ENCODE data around the gene NUBPL.
A peak's percentile ranks its signal among the peaks of the same experiment; 100 is the strongest.

NUBPL gene, protein sequence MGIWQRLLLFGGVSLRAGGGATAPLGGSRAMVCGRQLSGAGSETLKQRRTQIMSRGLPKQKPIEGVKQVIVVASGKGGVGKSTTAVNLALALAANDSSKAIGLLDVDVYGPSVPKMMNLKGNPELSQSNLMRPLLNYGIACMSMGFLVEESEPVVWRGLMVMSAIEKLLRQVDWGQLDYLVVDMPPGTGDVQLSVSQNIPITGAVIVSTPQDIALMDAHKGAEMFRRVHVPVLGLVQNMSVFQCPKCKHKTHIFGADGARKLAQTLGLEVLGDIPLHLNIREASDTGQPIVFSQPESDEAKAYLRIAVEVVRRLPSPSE

DNA sequence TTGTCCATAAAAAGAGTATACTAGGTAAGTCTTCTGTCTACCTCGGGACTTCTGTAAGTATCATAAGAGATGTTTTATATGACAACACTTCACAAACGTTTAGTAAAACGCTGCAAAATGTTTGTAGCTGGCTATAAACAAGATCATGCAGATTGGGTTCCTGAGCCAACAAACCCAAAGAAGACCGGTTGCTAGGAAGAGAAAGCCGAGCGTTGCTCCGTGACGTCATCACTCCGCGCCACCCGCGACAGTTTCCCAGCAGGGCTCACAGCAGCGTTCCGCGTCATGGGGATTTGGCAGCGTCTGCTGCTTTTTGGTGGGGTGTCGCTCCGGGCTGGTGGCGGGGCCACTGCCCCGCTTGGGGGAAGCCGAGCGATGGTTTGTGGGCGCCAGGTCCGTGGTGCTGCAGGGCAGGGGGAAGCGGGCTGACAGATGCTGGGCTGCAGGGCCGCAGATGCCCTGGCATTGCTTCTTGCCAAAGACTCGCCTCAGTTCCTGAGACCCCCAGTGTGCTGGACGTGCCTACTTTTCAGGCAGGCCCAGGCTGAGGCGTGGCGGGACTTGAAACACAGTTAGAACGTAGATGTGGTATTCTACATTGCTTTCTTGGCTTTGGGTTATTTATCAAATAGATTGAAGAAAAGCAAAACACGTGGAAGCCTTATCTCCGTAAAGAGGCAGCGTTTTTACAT is at the start of gene NUBPL:
Gene NUBPL (plus strand): TSS at position 250 of the 692 bp plus-strand sequence. CDS start 36 bp downstream, at position 286.
- peak; percentile 94 for DNase-seq (ENCODE audit: low read depth)

DNA sequence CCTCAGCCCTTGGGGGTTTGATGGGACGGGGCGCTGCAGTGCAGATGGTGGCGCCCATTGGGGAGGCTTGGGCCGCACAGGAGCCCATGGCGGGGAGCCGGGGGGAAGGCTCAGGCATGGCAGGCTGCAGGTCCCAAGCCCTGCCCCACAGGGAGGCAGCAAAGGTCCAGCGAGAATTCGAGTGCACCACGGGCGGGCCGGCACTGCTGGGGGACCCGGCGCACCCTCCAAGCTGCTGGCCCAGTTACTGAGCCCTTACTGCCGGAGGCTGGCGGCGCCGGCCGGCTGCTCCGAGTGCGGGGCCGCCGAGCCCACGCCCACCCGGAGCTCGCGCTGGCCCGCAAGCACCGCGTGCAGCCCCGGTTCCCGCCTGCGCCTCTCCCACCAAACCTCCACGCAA is 34.1 kb upstream of the NUBPL start:
- DNase-seq (ENCODE audit: low read depth): no peak

DNA sequence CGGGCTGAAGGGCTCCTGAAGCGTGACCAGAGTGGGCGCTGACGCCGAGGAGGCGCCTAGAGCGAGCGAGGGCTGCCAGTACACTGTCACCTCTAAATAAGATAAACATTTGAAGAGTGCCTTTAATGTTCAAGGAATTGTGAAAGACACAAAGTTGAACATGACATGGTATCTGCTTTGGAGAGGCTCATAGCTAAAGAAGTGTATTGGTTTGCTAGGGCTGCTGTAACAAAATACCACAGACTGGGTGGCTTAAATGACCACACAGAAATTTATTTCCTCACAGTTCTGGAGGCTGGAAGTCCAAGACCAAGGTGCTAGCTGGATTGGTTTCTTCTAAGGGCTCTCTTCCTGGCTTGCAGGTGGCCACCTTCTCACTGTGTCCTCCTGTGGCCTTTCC is 33.7 kb upstream of the NUBPL start:
- DNase-seq (ENCODE audit: low read depth): no peak

DNA sequence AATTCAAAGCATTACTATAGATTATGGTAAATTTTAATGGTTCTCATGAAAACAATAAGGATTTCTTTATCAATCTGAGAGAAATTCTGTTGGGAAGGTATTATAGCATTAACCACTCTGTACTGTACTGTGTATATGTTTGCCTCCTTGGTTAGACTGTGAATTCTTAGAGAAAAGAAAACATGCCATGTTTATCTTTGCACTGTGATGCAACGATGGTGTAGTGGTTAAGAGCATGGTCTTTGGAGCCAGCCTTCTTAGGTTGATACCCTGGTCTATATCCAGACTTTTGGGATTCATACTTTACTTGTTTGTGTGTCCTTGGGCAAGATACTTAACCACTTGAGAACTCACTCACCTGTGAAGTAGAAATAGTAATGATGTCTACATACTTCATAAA is 32.2 kb upstream of the NUBPL start:
- DNase-seq (ENCODE audit: low read depth): no peak

DNA sequence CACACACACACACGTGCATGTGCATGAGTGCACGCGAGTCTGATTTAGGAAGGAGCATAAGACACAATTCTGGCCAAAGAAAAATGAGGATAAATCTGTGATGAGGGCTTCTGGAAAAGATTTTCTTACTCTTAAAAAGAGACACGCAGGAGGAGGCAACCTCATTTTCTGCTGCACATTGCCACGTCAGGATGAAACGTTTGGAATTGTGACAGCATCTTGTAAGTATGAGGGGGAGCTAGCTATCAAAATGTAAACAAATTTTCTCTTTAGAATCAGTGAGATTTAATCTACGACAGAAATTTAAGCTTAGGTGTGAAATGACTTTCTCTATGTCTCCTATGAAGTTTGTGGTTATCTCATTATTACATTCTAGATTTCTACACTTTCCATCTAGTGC is 31.1 kb upstream of the NUBPL start:
- DNase-seq (ENCODE audit: low read depth): no peak

DNA sequence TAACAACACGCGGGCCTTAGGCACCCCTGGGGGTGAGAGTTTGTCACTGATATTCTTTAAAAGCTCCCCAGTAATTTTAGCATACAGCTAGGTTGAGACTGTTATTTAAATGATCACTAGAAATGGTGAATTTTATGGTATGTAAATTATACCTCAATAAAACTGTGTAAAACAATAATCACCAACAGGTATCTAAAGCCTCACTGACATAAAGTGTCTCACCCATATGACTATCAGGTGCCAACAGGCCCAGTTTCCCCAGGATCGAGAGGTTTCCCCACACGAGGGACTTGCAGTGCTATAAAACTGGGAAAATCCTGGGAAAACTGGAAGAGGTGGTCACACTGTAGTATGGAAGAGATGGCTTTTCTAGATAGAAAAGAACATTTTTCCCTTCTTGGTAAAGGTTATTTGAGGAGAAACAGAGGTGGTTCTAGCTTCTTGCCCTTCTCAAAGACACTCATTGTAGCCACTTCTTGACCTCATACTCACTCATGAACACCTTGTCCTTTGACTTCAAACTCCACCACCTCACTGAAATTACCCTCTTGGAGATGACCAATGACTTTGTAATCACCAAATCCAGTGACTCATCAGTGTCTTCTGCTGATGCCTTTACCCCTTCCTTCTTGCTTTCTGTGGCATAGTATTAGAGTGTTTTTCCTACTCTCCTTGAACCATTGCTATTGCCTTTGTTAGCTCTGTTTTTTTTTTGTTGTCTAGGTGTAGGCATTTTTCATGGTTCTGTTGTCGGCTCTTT is 24.8 kb upstream of the NUBPL start:
- no peak for DNase-seq (ENCODE audit: low read depth)

DNA sequence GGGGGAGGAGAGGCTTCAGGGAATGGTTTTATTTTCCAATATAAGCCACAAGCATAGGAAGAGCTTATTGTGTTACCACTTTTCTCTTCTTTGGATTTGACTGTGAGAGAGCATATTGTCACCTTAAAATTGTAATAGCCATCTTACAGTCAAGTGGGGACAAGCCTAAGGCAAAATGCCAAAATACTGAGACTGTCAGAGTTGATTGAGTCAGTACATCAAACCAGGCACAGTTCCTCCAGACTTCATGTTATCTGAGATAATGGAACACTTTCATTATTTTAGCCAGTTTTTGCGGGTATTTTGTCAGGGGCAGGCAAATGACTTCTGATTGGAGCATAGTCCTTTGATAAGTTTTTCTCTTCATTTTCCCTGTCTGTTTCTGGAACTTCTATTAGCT is 19.5 kb upstream of the NUBPL start:
- no peak for DNase-seq (ENCODE audit: low read depth)

DNA sequence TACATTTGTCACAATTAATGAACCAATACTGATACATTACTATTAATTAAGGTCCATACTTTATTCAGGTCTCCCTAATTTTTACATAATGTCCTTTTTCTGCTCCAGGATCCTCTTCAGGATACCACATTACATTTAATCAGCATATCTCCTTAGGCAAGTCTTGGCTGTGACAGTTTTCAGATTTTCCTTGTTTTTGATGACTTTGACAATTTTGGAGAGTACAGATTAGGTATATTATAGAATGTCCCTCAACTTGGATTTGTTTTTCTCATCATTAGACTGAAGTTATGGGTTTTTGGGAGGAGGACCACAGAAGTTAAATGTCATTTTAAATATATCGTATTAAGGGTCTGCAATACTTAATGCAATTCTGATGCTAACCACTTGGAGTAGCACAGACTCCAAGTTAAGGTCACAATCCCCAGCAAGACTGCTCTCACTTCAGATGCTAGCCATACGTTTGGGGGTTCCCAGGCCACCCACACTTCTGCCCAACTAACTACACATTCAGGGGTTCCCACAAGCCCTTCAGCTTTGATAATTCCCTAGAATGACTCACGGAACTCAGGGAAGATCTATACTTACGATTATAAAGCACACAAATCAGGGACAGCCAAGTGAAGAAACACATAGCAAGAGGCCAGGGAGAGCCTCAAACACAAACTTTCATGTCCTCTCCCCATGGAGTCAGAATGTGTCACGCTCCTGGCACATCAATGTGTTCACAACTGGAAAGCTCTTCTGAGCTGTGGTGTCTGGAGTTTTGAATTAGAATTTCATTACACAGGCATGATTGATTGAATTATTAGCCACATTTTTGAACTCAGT is 17.0 kb upstream of the NUBPL start:
- no peak for DNase-seq (ENCODE audit: low read depth)

DNA sequence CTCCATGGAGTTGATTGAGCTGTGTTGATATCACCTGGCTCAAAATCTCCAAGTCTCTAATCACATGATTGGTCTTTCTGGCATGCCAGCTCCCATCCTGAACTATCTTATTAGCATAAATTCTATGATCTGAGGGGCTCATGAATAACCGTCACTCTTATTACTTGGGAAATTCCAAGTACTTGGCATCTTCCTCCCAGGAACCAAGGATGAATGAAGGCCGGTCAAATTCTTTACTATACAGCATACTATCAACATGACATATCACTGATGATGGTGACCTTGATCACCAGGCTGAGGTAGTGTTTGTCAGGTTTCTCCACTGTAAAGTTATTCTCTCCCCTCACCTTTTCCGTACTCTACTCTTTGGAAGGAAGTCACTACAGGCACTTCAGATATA is 16.4 kb upstream of the NUBPL start:
- DNase-seq (ENCODE audit: low read depth): no peak

DNA sequence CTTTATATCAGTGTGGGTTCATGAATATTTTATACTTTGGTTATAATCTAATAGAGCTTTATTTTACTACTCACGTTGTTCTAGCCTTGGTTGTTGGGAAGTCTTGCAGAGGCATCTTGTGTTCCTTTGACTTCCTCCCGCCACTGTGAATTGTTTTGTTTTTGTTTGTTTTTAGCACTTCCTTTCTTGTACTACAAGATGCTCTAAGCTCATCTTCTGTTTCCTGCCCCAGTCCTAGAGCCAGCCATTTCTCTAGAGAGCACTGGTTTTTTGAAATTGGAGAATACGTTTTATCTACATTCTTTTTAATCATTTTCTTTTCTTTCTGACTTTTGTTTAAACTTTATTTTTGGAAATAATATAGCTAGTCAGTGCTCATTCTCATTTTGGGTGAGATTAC is 15.9 kb upstream of the NUBPL start:
- DNase-seq (ENCODE audit: low read depth): no peak

DNA sequence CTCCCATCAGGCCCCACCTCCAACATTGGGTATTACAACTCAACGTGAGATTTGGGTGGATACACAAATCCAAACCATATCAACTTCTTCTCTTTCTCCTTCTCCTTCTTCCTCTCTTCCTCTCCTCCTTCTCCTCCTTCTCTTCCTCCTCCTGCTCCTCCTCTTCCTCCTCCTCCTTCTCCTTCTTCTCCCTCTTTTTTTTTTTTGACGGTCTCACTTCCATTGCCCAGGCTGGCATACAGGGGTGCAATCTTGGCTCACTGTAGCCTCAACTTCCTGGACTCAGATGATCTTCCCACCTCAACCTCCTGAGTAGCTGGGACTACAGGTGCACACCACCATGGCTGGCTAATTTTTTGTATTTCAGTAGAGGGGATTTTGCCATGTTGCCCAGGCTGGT is 11.4 kb upstream of the NUBPL start:
- no peak for DNase-seq (ENCODE audit: low read depth)

DNA sequence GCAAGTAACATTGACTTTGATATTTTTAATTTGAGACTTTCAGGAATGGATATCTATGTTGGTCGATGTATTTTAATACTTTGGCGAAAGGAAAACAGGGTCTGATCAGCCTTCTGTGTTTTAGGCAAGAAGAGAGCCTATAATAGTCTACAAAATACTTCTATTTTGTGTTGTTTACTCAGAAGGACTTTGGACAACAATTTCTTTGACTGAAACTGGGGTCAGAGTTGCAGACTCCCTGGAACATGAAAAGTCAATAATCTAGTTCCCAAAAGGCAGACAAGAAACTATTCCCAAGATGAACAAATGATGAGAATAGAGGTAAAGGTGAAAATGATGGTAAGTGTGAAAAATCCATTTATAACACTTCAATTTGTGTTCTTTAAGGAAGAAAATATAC is 10.6 kb upstream of the NUBPL start:
- no peak for DNase-seq (ENCODE audit: low read depth)

DNA sequence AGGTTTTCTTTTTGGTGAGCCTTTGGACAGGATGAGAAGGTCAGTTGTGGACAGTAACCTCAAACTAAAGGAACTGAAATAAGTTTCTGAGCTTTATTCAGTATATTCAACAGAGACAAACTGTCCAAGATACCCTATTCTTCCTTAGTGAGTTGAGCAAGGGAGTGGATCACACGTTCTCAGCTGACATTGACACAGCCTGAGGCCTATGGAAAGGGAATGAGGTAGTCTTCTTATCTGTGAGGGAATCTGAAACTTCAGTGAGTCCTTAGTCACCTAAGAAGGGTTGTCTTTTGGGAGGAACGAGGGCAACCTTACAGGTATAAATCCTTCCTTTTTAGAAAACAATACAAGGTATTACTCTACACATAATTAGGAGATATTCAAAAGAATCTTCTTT is 5.0 kb upstream of the NUBPL start:
- no peak for DNase-seq (ENCODE audit: low read depth)

DNA sequence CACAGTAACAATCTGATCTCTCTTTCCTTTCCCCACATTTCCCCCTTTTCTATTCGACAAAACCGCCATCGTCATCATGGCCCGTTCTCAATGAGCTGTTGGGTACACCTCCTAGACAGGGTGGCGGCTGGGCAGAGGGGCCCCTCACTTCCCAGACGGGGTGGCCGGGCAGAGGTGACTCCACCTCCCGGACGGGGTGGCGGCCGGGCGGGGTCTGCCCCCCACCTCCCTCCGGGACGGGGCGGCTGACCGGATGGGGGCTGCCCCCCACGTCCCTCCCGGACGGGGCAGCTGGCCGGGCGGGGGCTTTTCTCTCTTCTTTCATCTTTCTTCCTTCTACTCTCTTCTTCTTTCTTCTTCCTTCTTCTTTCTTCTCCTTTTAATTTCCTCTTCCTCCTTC is 1.3 kb upstream of the NUBPL start:
- DNase-seq (ENCODE audit: low read depth): no peak

DNA sequence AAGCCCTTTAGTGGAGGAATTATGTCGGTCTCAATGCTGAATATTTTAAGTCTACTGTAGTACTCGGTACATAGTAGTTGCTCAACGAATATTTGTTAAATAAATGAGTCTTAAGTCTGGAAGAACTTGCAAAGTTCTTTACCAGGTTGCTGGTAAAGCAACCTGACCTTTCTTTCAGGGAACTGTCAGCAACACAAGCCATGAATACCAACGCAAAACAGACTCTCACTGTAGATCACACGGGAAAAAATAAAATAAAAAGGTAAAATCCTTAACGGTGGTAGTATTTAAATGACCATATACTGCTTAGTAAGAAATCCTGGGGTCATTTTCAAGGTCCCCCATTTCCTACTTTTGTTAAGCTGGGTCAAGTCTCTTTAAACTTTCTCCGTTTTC is 447 bp upstream of the NUBPL start:
- DNase-seq (ENCODE audit: low read depth): no peak

DNA sequence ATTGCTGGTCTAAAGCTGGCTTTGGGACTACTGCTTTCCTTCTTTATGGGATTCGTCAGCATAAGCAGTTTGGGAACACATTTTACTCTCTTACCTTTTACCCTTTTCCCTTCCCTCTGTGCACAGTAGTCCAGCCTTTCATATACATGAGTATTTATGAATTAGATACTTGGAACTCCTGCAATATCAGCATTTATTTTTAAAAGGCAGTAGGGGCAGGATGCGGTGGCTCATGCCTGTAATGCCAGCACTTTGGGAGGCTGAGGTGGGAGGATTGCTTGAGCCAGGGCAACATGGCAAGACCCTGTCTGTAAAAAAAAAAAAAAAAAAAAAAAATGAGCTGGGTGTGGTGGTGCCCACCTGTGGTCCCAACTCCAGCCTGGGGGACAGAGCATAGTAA is 3.0 kb downstream of the NUBPL start:
- no peak for DNase-seq (ENCODE audit: low read depth)

DNA sequence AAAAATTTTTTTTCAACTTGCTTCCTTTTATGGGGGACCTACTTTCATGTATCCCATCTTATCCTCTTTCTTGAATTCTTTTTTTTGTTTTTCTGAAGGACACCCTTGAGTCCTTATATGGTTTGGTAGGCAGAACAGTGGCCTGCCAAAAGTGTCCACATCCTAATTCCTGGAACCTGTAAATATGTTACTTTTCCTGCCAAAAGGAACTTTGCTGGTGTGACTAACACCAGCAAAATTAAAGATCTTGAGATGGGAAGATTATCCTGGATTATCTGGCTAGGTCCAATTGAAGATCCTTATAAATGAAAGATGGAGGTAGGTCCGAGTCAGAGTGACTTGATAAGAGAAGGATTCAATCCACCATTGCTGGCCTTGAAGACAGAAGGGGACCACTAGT is 5.3 kb downstream of the NUBPL start:
- DNase-seq (ENCODE audit: low read depth): no peak

DNA sequence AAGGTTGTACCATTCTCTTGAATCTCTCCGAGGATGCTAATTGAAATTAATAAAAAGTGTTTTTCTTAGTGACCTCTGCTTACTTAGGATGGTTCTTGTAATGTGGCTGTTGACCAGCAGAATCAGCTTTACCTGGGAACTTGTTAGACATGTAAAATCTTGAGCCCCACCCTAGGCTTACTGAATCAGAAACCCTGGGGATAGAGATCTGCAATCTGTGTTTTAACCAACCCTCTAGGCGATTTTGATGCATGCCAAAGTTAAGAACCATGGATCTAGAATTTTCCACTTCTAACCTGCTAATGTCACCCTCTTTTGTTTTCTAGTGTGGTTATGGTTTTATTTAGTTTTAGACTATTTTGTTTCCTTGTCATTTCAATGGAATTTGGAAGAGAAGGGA is 6.5 kb downstream of the NUBPL start:
- no peak for DNase-seq (ENCODE audit: low read depth)

DNA sequence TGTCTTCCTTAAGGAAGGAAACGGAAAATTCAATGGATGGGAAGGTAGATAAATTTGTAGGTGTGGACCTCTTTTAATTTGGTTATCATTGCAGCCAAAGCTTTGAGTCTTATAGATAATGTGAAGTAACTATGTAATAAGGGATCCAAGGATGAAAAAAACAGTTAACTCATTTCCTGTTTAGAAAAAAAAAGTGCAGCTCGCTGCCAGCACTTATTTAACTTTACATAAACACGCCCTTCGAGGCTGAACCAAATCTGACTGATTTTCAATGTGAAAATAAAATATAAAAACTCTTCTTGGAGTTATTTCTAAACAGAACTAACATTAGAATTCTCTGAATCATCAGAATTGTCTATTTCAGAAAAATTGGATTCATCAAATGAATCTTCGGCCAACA is 7.0 kb downstream of the NUBPL start:
- no peak for DNase-seq (ENCODE audit: low read depth)

DNA sequence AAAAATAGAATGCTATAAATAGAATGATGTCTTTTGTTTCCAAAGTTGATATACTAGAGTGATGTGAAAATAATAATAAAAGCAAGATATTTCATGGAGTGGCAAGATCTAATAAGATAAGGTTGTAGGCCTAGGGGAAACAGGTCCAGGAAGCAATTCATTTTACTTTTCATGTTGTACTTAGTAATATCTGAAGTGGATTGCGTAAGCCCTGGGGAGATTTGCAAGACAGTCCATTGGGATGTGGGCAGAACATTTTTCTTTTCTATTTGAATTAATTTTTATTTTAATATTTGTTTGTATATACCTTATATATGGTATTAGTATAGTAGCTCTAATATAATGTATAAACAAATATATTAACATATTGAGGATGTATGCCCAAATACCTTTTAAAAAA is 7.5 kb downstream of the NUBPL start:
- no peak for DNase-seq (ENCODE audit: low read depth)

DNA sequence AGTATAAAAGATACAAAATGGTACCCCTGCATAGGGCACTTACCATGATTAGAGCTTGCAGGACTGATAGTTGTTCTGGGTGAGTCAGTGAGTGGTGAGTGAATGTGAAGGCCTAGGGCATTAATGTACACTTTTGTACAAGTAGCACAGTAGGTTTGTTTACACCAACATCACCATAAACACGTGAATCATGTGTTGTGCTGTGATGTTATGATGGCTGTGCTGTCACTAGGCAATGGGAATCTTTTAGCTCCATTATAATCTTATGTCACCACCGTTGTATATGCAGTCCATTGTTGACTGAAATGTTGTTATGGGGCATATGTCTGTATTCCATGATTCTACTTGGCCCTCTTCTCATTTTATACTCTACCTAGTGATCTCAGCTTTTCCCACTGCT is 11.8 kb downstream of the NUBPL start:
- DNase-seq (ENCODE audit: low read depth): no peak

DNA sequence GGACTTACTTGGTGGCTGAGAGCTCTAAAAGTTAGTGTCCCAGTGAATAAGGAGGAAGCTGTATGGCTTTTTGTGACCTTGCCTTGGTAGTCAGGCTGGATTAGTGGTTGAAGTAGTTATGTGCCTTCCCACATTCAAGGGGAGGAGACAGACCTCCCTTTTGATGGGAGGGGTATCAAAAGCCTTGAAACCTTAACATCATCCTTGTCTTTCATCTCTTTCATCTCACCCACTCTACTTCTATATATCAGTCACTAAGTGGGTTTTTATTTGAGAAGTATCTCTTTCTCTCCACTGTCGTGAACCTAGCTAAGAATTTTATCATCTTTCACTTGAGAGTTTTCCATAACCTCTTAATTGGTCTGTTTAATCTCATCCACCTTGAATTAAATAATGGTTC is 15.7 kb downstream of the NUBPL start:
- DNase-seq (ENCODE audit: low read depth): no peak

Data from T-helper 22 cell (primary cell).